Lower leg skin (tissue), 4 donors: ENCODE measurements around the gene AQP9. TPM values are rescaled to one million over a fixed set of nuclear protein-coding genes. Genes with fewer than 3 reads are reported as not detected.

Source experiments
- DNase-seq, 2 donors: peaks; one replicate each; pipeline ENCODE4 v3.0.0-alpha.2; 2019; ENCODE audit warnings: low spot score in 2 of 2
- H3K4me3 ChIP-seq: fragments of 200-600 bp; sonication (generic); 2 replicates; pipeline ENCODE4 v1.5.1; 2017; ENCODE audit warnings: mild to moderate bottlenecking, low read depth; ENCODE audit not compliant: poor library complexity, severe bottlenecking
- POLR2A ChIP-seq, 2 donors: fragments of 450-650 bp; IDR thresholded peaks; one replicate each; pipeline ENCODE4 v1.6.1; 2016 to 2017; ENCODE audit warnings: antibody characterized with exemption in 2 of 2, mild to moderate bottlenecking in 1 of 2, moderate library complexity in 1 of 2
- WGBS, 2 donors: methylation state at CpG; one replicate each; pipeline ENCODE4 v1.1.5; 2018; 5-methylcytosine and 5-hydroxymethylcytosine counted together
- intact Hi-C: fragments of 100-400 bp; cut with DNase I; formaldehyde crosslinking; loops from one replicate; pipeline ENCODE4 v1.15.0; 2023; ENCODE audit warnings: low total_unique reads
- total RNA-seq, 4 donors: library from RNA; depleted of rRNA; stranded (reverse); fragments of >200 nt; gene quantifications; one replicate each; pipeline ENCODE4 v1.1.0, GENCODE V29; 2016
- TF ChIP-seq, protein P1 (sequence below), 3 donors: fragments of 450-650 bp; IDR thresholded peaks; one replicate each; pipeline ENCODE4 v1.5.1; 2016; ENCODE audit warnings: antibody characterized with exemption in 3 of 3, mild to moderate bottlenecking in 3 of 3, moderate library complexity in 2 of 3

The AQP9 gene
- total RNA-seq, 4 donors from 2014 or later: 22.6 to 75.8 (median 38.1) TPM

DNA sequence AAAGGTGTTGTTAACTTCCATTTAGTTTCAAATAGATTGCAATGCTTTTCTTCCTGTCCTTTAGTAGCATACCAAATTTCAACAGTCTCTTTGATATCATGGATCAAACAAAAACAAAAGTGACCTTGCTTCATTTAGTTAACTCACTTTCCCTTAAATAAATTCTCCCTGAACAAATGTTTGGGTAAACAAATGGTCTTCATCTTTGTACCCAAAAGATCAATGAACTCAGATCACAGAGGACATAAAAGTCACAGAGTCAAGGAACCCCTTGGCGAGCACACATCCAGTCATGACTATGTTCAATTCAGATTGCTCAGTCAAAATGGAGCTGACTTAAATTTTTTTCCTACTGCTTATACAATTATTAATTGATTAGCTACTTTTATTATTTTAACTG lies 20.6 kb upstream of the AQP9 start:
- TF ChIP-seq POLR2A (IDR thresholded peaks at IDR 0.05): no peak
- 91 to 92% methylated on average over 1 of the region's 1 CpG for WGBS, 2 donors
- intact Hi-C loops: loop anchor here (5.0 kb wide), 1 partner anchor 650 kb away; no protein-coding TSS in a partner anchor
- no peak for DNase-seq
- H3K4me3 ChIP-seq: no peak overlapping the region

DNA sequence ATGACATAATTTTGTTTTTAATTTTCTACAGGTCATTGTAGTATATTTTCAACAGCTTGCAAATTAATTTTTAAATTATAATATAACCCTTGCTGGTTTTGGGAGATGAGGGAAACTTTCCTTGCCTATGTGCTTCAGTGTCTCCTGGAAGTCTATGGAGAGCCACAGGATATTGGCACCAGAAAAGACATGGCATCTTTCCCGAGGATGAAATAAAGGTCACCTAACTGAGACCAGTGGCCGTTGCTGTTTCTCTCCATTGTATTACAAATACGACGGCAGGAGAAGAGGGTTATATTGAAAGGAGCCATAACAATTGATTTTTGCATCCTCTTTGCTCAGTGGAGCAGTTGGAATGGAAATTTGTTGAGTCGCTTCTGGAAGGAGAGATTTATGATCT lies 19.9 kb upstream of the AQP9 start:
- no peak for TF ChIP-seq POLR2A (IDR thresholded peaks at IDR 0.05)
- TF ChIP-seq, protein P1, sequence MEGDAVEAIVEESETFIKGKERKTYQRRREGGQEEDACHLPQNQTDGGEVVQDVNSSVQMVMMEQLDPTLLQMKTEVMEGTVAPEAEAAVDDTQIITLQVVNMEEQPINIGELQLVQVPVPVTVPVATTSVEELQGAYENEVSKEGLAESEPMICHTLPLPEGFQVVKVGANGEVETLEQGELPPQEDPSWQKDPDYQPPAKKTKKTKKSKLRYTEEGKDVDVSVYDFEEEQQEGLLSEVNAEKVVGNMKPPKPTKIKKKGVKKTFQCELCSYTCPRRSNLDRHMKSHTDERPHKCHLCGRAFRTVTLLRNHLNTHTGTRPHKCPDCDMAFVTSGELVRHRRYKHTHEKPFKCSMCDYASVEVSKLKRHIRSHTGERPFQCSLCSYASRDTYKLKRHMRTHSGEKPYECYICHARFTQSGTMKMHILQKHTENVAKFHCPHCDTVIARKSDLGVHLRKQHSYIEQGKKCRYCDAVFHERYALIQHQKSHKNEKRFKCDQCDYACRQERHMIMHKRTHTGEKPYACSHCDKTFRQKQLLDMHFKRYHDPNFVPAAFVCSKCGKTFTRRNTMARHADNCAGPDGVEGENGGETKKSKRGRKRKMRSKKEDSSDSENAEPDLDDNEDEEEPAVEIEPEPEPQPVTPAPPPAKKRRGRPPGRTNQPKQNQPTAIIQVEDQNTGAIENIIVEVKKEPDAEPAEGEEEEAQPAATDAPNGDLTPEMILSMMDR (IDR thresholded peaks at IDR 0.05): no peak
- intact Hi-C loops: loop anchor here (5.0 kb wide), 1 partner anchor 649 kb away; no protein-coding TSS in a partner anchor
- 71 to 82% methylated on average over 5 of the region's 5 CpGs for WGBS, 2 donors
- no peak for DNase-seq
- H3K4me3 ChIP-seq: no peak overlapping the region

DNA sequence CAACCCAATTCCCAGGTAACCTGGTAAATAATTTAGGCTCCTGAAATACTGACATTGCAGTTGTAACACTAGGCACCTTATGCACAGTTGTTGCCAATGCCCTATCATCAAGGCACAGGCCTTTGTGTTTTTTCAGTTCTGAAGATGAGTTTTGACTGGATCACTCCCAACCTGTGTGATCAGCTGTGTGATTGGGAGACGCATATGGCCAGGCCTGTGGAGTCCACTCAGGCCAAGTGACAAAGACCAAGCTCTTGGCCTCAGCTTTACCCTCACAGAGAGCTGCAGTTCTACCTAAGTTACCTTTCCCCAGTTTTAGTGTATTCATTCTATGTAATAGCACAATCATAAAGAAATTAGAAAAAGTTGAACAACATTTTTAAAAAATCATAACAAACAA lies 19.2 kb upstream of the AQP9 start:
- DNase-seq: no peak
- TF ChIP-seq POLR2A (IDR thresholded peaks at IDR 0.05): no peak
- TF ChIP-seq, protein P1 (IDR thresholded peaks at IDR 0.05): no peak
- WGBS, 2 donors: 100% methylated on average over 1 of the region's 1 CpG
- intact Hi-C loops: loop anchor here (5.0 kb wide), 1 partner anchor 648 kb away; no protein-coding TSS in a partner anchor
- H3K4me3 ChIP-seq: no peak overlapping the region

DNA sequence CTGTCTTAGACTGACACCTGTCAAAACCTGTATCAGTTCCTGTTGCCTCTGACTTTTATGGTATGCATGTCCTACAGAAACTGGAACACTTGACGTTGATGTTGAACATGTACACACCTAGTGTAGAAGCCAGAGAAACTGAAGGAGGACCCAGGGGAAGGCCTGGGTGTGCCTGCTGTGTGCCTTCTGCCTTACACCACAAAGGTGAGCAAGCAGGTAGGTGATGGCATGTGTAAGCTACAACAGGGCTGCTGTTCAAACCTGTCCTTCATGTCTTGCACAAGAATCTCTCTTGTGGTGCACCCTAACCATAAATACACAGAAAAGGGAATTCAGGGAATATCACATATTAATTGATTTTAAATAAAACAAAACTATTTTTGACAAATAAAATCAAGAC lies 13.6 kb upstream of the AQP9 start:
- 70 to 100% methylated on average over 1 of the region's 1 CpG for WGBS, 2 donors
- intact Hi-C loops: no loop called here
- no peak overlapping the region for H3K4me3 ChIP-seq
- no peak for DNase-seq
- TF ChIP-seq, protein P1 (IDR thresholded peaks at IDR 0.05): no peak
- TF ChIP-seq POLR2A (IDR thresholded peaks at IDR 0.05): no peak

DNA sequence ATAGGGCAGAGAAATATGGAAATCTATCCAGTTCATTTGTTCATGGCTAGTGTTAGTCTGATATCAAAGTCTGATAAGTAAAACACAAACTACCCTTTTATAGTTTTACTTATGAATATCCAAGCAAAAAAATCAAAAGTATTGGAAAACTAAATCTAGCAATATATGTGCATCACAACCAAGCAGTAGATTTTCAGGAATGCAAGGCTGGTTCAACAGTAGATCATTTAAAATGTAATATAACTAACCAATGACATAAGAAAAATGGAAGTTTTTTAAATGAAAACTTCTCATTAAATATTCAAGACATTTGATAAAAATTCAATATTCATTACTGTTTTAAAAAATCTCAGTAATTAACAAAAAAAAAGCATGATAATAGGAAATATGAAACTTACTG lies 12.8 kb upstream of the AQP9 start:
- H3K4me3 ChIP-seq: no peak overlapping the region
- TF ChIP-seq POLR2A (IDR thresholded peaks at IDR 0.05): no peak
- TF ChIP-seq, protein P1 (IDR thresholded peaks at IDR 0.05): no peak
- intact Hi-C loops: no loop called here
- no peak for DNase-seq

DNA sequence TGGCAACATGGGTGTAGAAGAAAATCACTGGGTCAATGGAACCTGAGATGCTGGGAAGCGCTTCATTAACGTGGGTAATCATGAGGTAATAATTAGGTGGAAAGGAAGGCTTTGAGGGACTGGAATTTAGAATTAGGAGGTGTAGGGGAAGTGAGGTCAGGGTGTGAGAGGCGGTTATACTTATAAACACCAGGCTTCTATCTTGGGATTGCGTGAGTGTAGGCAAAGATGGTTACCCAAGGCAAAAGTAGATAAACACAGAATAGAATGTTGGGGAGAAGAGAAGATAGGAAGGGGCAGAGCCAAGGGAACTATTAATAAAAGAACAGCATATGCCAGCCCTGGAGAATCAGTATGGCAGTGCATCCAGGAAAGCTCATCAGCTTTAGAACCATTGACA lies 3.3 kb upstream of the AQP9 start:
- no peak overlapping the region for H3K4me3 ChIP-seq
- intact Hi-C loops: no loop called here
- TF ChIP-seq POLR2A (IDR thresholded peaks at IDR 0.05): no peak
- TF ChIP-seq, protein P1 (IDR thresholded peaks at IDR 0.05): no peak
- DNase-seq: no peak
- 88 to 90% methylated on average over 4 of the region's 4 CpGs for WGBS, 2 donors
